Keratinocyte (primary cell): ENCODE results near the gene IPPK. TPM values are rescaled to one million over a fixed set of nuclear protein-coding genes. Genes with fewer than 3 reads are reported as not detected.
A peak's percentile ranks its signal among the peaks of the same experiment; 100 is the strongest.

Experiments
- DNase-seq: peaks from one replicate; pipeline ENCODE4 v3.0.0-alpha.2; 2011; ENCODE audit warnings: low read depth, missing footprints, low spot score
- FAIRE-seq: peaks from 2 replicates; lab custom pipeline; 2011; peaks lifted over from hg19 to GRCh38; lab: Jason Lieb, UNC
- H2AFZ ChIP-seq: 2 replicates; pipeline ENCODE4 v1.6.0; 2012; ENCODE audit warnings: low read length, control low read depth, inconsistent platforms; ENCODE audit not compliant: control insufficient read depth
- H3K27ac ChIP-seq: 2 replicates; pipeline ENCODE4 v1.5.1; 2011; ENCODE audit warnings: low read length; ENCODE audit not compliant: control insufficient read depth, insufficient read depth
- H3K27me3 ChIP-seq: 3 replicates; pipeline ENCODE4 v1.6.0; 2011; ENCODE audit warnings: low read length; ENCODE audit not compliant: control insufficient read depth, insufficient read depth; ENCODE audit errors: extremely low read depth
- H3K36me3 ChIP-seq, 2 experiments: 2 replicates in 1 of 2; 3 replicates in 1 of 2; pipeline ENCODE4 v1.5.1; 2011; ENCODE audit warnings: low read length in 2 of 2, mild to moderate bottlenecking in 1 of 2; ENCODE audit not compliant: control insufficient read depth in 2 of 2, insufficient read depth in 2 of 2; ENCODE audit errors: extremely low read depth in 1 of 2
- H3K4me1 ChIP-seq: 3 replicates; pipeline ENCODE4 v1.5.1; 2011; ENCODE audit warnings: low read length; ENCODE audit not compliant: control insufficient read depth, insufficient read depth; ENCODE audit errors: extremely low read depth
- H3K4me2 ChIP-seq: 3 replicates; pipeline ENCODE4 v1.6.0; 2011; ENCODE audit warnings: low read depth, low read length; ENCODE audit not compliant: control insufficient read depth, insufficient read depth; ENCODE audit errors: extremely low read depth
- H3K4me3 ChIP-seq, 3 experiments: fragments of 200-600 bp in 1 of 3; sonication (generic) in 1 of 3; 2 replicates in 2 of 3; 3 replicates in 1 of 3; pipeline ENCODE4 v1.5.1; 2011 to 2016; ENCODE audit warnings: low read length in 3 of 3, mild to moderate bottlenecking in 3 of 3, control low read depth in 2 of 3, inconsistent platforms in 1 of 3, low read depth in 1 of 3, mixed read lengths in 1 of 3, mixed run types in 1 of 3, moderate library complexity in 1 of 3; ENCODE audit not compliant: control insufficient read depth in 2 of 3, insufficient read depth in 2 of 3; ENCODE audit errors: extremely low read depth in 1 of 3
- H3K79me2 ChIP-seq: 2 replicates; pipeline ENCODE4 v1.6.0; 2012; ENCODE audit warnings: low read length; ENCODE audit not compliant: control insufficient read depth, insufficient read depth
- H3K9ac ChIP-seq: 3 replicates; pipeline ENCODE4 v1.6.0; 2011; ENCODE audit warnings: low read length; ENCODE audit not compliant: control insufficient read depth, insufficient read depth; ENCODE audit errors: extremely low read depth
- H3K9me1 ChIP-seq: 3 replicates; pipeline ENCODE4 v1.6.0; 2011; ENCODE audit warnings: low read length; ENCODE audit not compliant: control insufficient read depth, insufficient read depth; ENCODE audit errors: extremely low read depth
- H3K9me3 ChIP-seq: 2 replicates; pipeline ENCODE4 v1.5.1; 2012; ENCODE audit warnings: low read depth, low read length; ENCODE audit not compliant: control insufficient read depth
- H4K20me1 ChIP-seq: 3 replicates; pipeline ENCODE4 v1.6.0; 2011; ENCODE audit warnings: low read length; ENCODE audit not compliant: control insufficient read depth, insufficient read depth; ENCODE audit errors: extremely low read depth
- EZH2 ChIP-seq: IDR thresholded peaks from one replicate; pipeline ENCODE4 v1.6.1; 2012; ENCODE audit warnings: inconsistent platforms, mild to moderate bottlenecking, low read length, moderate library complexity
- dilution Hi-C: fragments of 300-500 bp; cut with MboI; formaldehyde crosslinking; loops from one replicate; pipeline ENCODE4 v1.7.0; 2020; ENCODE audit warnings: low sequenced_read_pairs; ENCODE audit not compliant: extremely low pct_ligation_motif_present
- polyA plus RNA-seq, 5 experiments: library from polyadenylated mRNA; depleted of rRNA in 3 of 5; stranded (reverse) in 3 of 5; stranded (forward) in 1 of 5; unstranded in 1 of 5; fragments of >200 nt; gene quantifications; 1 replicate in 1 of 5; 2 replicates in 3 of 5; 3 replicates in 1 of 5; pipeline versions ENCODE4 v1.2.1 to v1.2.3, GENCODE V29; 2011 to 2012; ENCODE audit warnings: missing spikeins in 2 of 5, low read depth in 1 of 5, low replicate concordance in 1 of 5
- TF ChIP-seq, protein P1 (sequence below), 3 experiments: IDR thresholded peaks in 1 of 3; conservative IDR thresholded peaks in 1 of 3; optimal IDR thresholded peaks in 1 of 3; 2 replicates in 2 of 3; 3 replicates in 1 of 3; pipeline versions ENCODE3 to v1.5.1; 2011; ENCODE audit warnings: low read length in 3 of 3, mild to moderate bottlenecking in 3 of 3, moderate library complexity in 2 of 3, control low read depth in 1 of 3, inconsistent platforms in 1 of 3; ENCODE audit not compliant: insufficient read depth in 2 of 3; ENCODE audit errors: extremely low read depth in 1 of 3

Gene IPPK
- polyA plus RNA-seq, 1 donor (not counting 4 experiments of a cell fraction or from before 2014, with no cell fraction given) = 32.4 TPM

DNA sequence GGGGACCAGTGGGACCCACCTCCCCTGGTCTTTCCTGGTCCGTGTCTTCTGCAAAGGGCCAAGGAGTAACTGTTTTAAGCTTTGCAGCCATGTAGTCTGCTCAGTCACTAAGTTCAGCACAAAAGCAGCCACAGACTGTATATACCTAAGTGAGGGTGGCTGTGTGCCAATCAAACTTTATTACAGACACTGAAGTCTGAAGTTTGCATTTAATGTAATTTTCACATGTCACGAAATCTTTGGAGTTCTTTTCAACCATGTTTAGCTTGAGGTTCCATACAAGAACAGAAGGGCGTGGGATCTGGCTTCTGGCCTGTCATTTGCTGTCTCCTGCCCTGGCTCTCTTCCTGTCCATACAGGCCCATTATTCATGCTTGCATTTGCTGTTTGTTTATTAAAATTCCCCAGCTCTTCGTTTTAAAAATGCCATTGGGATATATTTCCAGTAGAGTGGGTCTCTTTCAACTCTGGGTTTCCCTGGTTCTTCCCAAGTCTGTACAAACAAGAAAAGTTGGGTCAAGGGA, 69.9 kb downstream of the IPPK start:
- no peaks in the 10 kb centered on the region for H3K9me3 ChIP-seq
- FAIRE-seq = peak; percentile 81
- H3K27ac ChIP-seq = peak overlapping the region; percentile 57

GRCh38 chr9:92598382-92598781, 71.5 kb downstream of the IPPK start:
- no peaks in the 10 kb centered on the region for H3K27me3 ChIP-seq
- H3K36me3 ChIP-seq = no peaks in the 10 kb centered on the region
- no peak overlapping the region for H2AFZ ChIP-seq
- H3K9me3 ChIP-seq = no peaks in the 10 kb centered on the region
- no peaks in the 10 kb centered on the region for H4K20me1 ChIP-seq
- dilution Hi-C loops = no loop called here
- no peak overlapping the region for H3K4me2 ChIP-seq
- DNase-seq (no peak), FAIRE-seq (no peak)
- TF ChIP-seq, protein P1, sequence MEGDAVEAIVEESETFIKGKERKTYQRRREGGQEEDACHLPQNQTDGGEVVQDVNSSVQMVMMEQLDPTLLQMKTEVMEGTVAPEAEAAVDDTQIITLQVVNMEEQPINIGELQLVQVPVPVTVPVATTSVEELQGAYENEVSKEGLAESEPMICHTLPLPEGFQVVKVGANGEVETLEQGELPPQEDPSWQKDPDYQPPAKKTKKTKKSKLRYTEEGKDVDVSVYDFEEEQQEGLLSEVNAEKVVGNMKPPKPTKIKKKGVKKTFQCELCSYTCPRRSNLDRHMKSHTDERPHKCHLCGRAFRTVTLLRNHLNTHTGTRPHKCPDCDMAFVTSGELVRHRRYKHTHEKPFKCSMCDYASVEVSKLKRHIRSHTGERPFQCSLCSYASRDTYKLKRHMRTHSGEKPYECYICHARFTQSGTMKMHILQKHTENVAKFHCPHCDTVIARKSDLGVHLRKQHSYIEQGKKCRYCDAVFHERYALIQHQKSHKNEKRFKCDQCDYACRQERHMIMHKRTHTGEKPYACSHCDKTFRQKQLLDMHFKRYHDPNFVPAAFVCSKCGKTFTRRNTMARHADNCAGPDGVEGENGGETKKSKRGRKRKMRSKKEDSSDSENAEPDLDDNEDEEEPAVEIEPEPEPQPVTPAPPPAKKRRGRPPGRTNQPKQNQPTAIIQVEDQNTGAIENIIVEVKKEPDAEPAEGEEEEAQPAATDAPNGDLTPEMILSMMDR (optimal IDR thresholded peaks at IDR 0.05 in 1 of 3, IDR thresholded peaks at IDR 0.05 in 1 of 3, conservative IDR thresholded peaks at IDR 0.05 in 1 of 3; ENCODE audit: extremely low read depth in 1 of 3, insufficient read depth in 2 of 3, low read length in 3 of 3) = no peak
- no peak for TF ChIP-seq EZH2
- no peak overlapping the region for H3K4me3 ChIP-seq
- no peak overlapping the region for H3K9ac ChIP-seq
- H3K27ac ChIP-seq = no peak overlapping the region
- H3K4me1 ChIP-seq = peaks cover 26% of the 10 kb centered on the region
- H3K79me2 ChIP-seq = no peaks in the 10 kb centered on the region
- H3K9me1 ChIP-seq = no peaks in the 10 kb centered on the region

More for the DNA sequence above, 69.9 kb downstream of the IPPK start:
- Histone ChIP-seq H2AFZ (peak overlapping the region; percentile 42), H3K9ac (no peak overlapping the region), H3K36me3 (no peaks in the 10 kb centered on the region), H3K4me3 (no peak overlapping the region), H4K20me1 (no peaks in the 10 kb centered on the region), H3K27me3 (no peaks in the 10 kb centered on the region), H3K4me1 (peaks cover 26% of the 10 kb centered on the region), H3K79me2 (no peaks in the 10 kb centered on the region), H3K4me2 (peak overlapping the region; percentile 65), H3K9me1 (no peaks in the 10 kb centered on the region)
- TF ChIP-seq, protein P1 (optimal IDR thresholded peaks at IDR 0.05 in 1 of 3, IDR thresholded peaks at IDR 0.05 in 1 of 3, conservative IDR thresholded peaks at IDR 0.05 in 1 of 3; ENCODE audit: extremely low read depth in 1 of 3, insufficient read depth in 2 of 3, low read length in 3 of 3) = no peak
- TF ChIP-seq EZH2 = no peak
- dilution Hi-C loops = no loop called here
- no peak for DNase-seq
